Heart left ventricle (tissue), 13 donors: Measurements from ENCODE around the gene METTL22.

ENCODE experiments used
- POLR2A ChIP-seq, 2 donors: fragments of 450-650 bp; IDR thresholded peaks; one replicate each; pipeline ENCODE4 v1.6.1; 2017; ENCODE audit warnings: antibody characterized with exemption in 2 of 2, mild to moderate bottlenecking in 2 of 2, moderate library complexity in 2 of 2
- TF ChIP-seq, protein P1 (sequence below), 12 donors: fragments of 200-600 bp; sonication (generic) in 4 of 12; IDR thresholded peaks; one replicate each; pipeline versions ENCODE4 v1.5.0 to v1.8.0; 2018 to 2022; ENCODE audit warnings: antibody characterized with exemption in 12 of 12, mild to moderate bottlenecking in 5 of 12
- donor health status: ischemic (EF 13 %, LVEDD 7.1; RV severe dilation, severe dysfunction).
- donor health status: DM: no; HTN: yes; CAD: no.
- donor health status: DM: no; HTN: no; CAD: no.
- donor health status: ischemic (EF 25% LVEDD 6.9; RV normal size, moderate dysfunction).
- donor health status: ischemic (EF 25% LVEDD 5.7; RV mildly dilated, moderate dysfunction).
- donor health status: ischemic (EF 35%, LVEDD 5.7; RV mildly dilated, moderate dysfunction).
- donor health status: nonischemic (EF 11% LVEDD 7.7; RV severe dilation, severe dysfunction).
- donor health status: DM: yes; HTN: yes; CAD: no.
- donor health status: PGD.
- donor health status: ischemic (EF 29% LVEDD 5.4; RV normal size, mild dysfunction).
- donor health status: nonischemic (EF 23%, LVEDD 6.1; RV moderate dilation, normal function).

DNA sequence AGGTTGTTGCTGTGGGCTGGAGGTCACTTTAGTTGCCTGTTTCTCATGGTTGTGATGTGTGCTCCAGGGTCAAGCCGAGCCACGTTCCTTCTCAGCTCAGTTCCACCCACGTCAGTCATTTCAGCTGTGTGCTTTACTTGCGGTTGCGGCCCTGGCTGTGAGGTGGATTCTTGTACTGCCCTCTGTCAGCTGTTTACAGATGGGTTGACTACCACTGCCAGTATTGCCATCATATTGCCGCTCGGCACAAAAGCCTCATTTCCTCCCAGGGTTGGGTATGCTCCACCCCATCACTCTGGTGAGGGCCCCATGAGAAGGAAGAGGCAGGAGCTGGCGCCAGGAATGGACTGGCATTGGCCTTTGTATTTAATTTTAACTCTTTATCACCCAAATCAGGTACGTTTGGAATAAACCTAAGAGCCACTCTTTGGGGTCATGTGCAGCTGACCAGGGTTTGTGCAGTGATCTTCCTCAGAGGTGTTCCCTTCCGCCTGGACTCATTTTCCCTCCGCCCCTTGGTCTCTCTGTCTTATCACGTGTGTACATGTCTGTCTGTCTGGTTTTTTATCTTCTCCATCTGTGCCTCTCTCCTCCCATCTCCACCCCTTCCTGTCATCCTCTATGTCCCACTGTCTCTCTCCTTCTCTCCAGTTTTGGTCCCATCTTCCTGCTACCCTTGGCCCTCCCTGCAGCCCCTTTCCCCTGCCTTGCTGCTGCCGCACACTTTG lies 25.0 kb downstream of the METTL22 start:
- TF ChIP-seq, protein P1, sequence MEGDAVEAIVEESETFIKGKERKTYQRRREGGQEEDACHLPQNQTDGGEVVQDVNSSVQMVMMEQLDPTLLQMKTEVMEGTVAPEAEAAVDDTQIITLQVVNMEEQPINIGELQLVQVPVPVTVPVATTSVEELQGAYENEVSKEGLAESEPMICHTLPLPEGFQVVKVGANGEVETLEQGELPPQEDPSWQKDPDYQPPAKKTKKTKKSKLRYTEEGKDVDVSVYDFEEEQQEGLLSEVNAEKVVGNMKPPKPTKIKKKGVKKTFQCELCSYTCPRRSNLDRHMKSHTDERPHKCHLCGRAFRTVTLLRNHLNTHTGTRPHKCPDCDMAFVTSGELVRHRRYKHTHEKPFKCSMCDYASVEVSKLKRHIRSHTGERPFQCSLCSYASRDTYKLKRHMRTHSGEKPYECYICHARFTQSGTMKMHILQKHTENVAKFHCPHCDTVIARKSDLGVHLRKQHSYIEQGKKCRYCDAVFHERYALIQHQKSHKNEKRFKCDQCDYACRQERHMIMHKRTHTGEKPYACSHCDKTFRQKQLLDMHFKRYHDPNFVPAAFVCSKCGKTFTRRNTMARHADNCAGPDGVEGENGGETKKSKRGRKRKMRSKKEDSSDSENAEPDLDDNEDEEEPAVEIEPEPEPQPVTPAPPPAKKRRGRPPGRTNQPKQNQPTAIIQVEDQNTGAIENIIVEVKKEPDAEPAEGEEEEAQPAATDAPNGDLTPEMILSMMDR (IDR thresholded peaks at IDR 0.05): no peak
- no peak for TF ChIP-seq POLR2A (IDR thresholded peaks at IDR 0.05)
